IPS-20b (cell line): Measurements from ENCODE around the gene UBL4A.

Experiments used
- H3K27ac ChIP-seq: one replicate; pipeline ENCODE4 v1.5.1; 2013; ENCODE audit warnings: low read length
- H3K27me3 ChIP-seq: 2 replicates; pipeline ENCODE4 v1.6.1; 2013; ENCODE audit warnings: mild to moderate bottlenecking, low read length, inconsistent platforms; ENCODE audit not compliant: insufficient read depth
- H3K36me3 ChIP-seq: 2 replicates; pipeline ENCODE4 v1.6.1; 2013; ENCODE audit warnings: low read depth, mild to moderate bottlenecking, inconsistent platforms, low read length, moderate library complexity; ENCODE audit not compliant: insufficient read depth
- H3K4me1 ChIP-seq: 2 replicates; pipeline ENCODE4 v1.6.1; 2013; ENCODE audit warnings: mild to moderate bottlenecking, control low read depth, inconsistent platforms, low read length, moderate library complexity; ENCODE audit not compliant: insufficient read depth
- H3K4me3 ChIP-seq: 2 replicates; pipeline ENCODE4 v1.5.1; 2013; ENCODE audit warnings: mild to moderate bottlenecking, low read length, inconsistent platforms
- H3K9ac ChIP-seq: 2 replicates; pipeline ENCODE4 v1.6.1; 2013; ENCODE audit warnings: low read depth, mild to moderate bottlenecking, inconsistent platforms, low read length, moderate library complexity
- H3K9me3 ChIP-seq: 2 replicates; pipeline ENCODE4 v1.6.1; 2013; ENCODE audit warnings: mild to moderate bottlenecking, low read depth, low read length, inconsistent platforms; ENCODE audit not compliant: insufficient read depth

Gene UBL4A

GRCh38 chrX:154478728-154479622 lies 7.4 kb downstream of the UBL4A start, which contains the start of gene LAGE3:
Gene LAGE3, minus strand, starts transcription at chrX:154479281. Its CDS starts 366 bp downstream, at chrX:154478915.
- Histone ChIP-seq H3K4me3 (peak within 1 kb of the TSS; percentile 60), H3K9me3 (no peaks in the 10 kb centered on the region), H3K27ac (no peak within 1 kb of the TSS), H3K9ac (peak within 1 kb of the TSS; percentile 48; the same call in 1 of the 2 replicates), H3K36me3 (no peaks in the 10 kb centered on the region), H3K4me1 (no peaks in the 10 kb centered on the region), H3K27me3 (no peaks in the 10 kb centered on the region; the same call in 1 of the 2 replicates)

- Histone ChIP-seq H3K9ac (no peak overlapping the region), H3K4me3 (peak overlapping the region; percentile 60), H3K27ac (no peak overlapping the region), H3K27me3 (no peaks in the 10 kb centered on the region; the same call in 1 of the 2 replicates), H3K9me3 (no peaks in the 10 kb centered on the region), H3K36me3 (no peaks in the 10 kb centered on the region), H3K4me1 (no peaks in the 10 kb centered on the region)
These were observed 8.4 kb downstream of the UBL4A start for GRCh38 chrX:154477891-154478477.

GRCh38 chrX:154476821-154477220 lies 9.6 kb downstream of the UBL4A start:
- Histone ChIP-seq H3K4me3 (no peak overlapping the region), H3K9me3 (no peaks in the 10 kb centered on the region), H3K36me3 (no peaks in the 10 kb centered on the region), H3K27me3 (no peaks in the 10 kb centered on the region; the same call in 1 of the 2 replicates), H3K9ac (no peak overlapping the region), H3K27ac (no peak overlapping the region), H3K4me1 (no peaks in the 10 kb centered on the region)

GRCh38 chrX:154473683-154474082 lies 12.7 kb downstream of the UBL4A start:
- Histone ChIP-seq H3K4me3 (no peak overlapping the region), H3K27me3 (no peaks in the 10 kb centered on the region; the same call in 1 of the 2 replicates), H3K36me3 (no peaks in the 10 kb centered on the region; the same call in none of the 2 replicates), H3K9me3 (no peaks in the 10 kb centered on the region), H3K9ac (no peak overlapping the region), H3K4me1 (no peaks in the 10 kb centered on the region), H3K27ac (no peak overlapping the region)

GRCh38 chrX:154472685-154473632 lies 13.5 kb downstream of the UBL4A start:
- Histone ChIP-seq H3K9me3 (no peaks in the 10 kb centered on the region), H3K27me3 (no peaks in the 10 kb centered on the region; the same call in 1 of the 2 replicates), H3K36me3 (no peaks in the 10 kb centered on the region; the same call in none of the 2 replicates), H3K4me3 (no peak overlapping the region), H3K4me1 (no peaks in the 10 kb centered on the region), H3K9ac (no peak overlapping the region), H3K27ac (no peak overlapping the region)

- Histone ChIP-seq H3K27ac (no peak overlapping the region), H3K36me3 (no peaks in the 10 kb centered on the region; the same call in none of the 2 replicates), H3K4me3 (no peak overlapping the region), H3K27me3 (no peaks in the 10 kb centered on the region), H3K9ac (no peak overlapping the region), H3K9me3 (no peaks in the 10 kb centered on the region), H3K4me1 (no peaks in the 10 kb centered on the region)
These were observed 14.4 kb downstream of the UBL4A start for GRCh38 chrX:154471839-154472684.

- Histone ChIP-seq H3K4me1 (no peaks in the 10 kb centered on the region), H3K36me3 (no peaks in the 10 kb centered on the region; the same call in none of the 2 replicates)
These were observed 15.4 kb downstream of the UBL4A start for GRCh38 chrX:154470914-154471568.

GRCh38 chrX:154470434-154470833 lies 16.0 kb downstream of the UBL4A start:
- no peaks in the 10 kb centered on the region; the same call in none of the 2 replicates for H3K36me3 ChIP-seq
- no peak overlapping the region for H3K27ac ChIP-seq
- no peak overlapping the region for H3K9ac ChIP-seq
- H3K4me3 ChIP-seq = no peak overlapping the region
- no peaks in the 10 kb centered on the region for H3K27me3 ChIP-seq
- H3K9me3 ChIP-seq = no peaks in the 10 kb centered on the region
- H3K4me1 ChIP-seq = no peaks in the 10 kb centered on the region

More at GRCh38 chrX:154470914-154471568, 15.4 kb downstream of the UBL4A start:
- Histone ChIP-seq H3K4me3 (no peak overlapping the region), H3K27ac (no peak overlapping the region), H3K9ac (no peak overlapping the region), H3K27me3 (no peaks in the 10 kb centered on the region), H3K9me3 (no peaks in the 10 kb centered on the region)

- Histone ChIP-seq H3K9me3 (no peaks in the 10 kb centered on the region), H3K27me3 (no peaks in the 10 kb centered on the region), H3K36me3 (no peaks in the 10 kb centered on the region; the same call in none of the 2 replicates), H3K9ac (no peak overlapping the region), H3K4me3 (no peak overlapping the region), H3K4me1 (no peaks in the 10 kb centered on the region), H3K27ac (no peak overlapping the region)
These were observed 16.5 kb downstream of the UBL4A start for GRCh38 chrX:154469880-154470279.

GRCh38 chrX:154469114-154469513 lies 17.3 kb downstream of the UBL4A start:
- Histone ChIP-seq H3K27ac (no peak overlapping the region), H3K36me3 (peaks cover 3% of the 10 kb centered on the region), H3K27me3 (no peaks in the 10 kb centered on the region), H3K9me3 (no peaks in the 10 kb centered on the region), H3K9ac (no peak overlapping the region), H3K4me1 (no peaks in the 10 kb centered on the region), H3K4me3 (no peak overlapping the region)
